HG02884 (cell line): ENCODE results near the gene HNRNPU.

Experiments used
- ATAC-seq: cut with Tn5 transposase; IDR thresholded peaks from one replicate; pipeline ENCODE4 v1.9.1; 2021; ENCODE audit warnings: mild to moderate bottlenecking, moderate library complexity; ENCODE audit not compliant: unreplicated experiment

Gene HNRNPU

DNA sequence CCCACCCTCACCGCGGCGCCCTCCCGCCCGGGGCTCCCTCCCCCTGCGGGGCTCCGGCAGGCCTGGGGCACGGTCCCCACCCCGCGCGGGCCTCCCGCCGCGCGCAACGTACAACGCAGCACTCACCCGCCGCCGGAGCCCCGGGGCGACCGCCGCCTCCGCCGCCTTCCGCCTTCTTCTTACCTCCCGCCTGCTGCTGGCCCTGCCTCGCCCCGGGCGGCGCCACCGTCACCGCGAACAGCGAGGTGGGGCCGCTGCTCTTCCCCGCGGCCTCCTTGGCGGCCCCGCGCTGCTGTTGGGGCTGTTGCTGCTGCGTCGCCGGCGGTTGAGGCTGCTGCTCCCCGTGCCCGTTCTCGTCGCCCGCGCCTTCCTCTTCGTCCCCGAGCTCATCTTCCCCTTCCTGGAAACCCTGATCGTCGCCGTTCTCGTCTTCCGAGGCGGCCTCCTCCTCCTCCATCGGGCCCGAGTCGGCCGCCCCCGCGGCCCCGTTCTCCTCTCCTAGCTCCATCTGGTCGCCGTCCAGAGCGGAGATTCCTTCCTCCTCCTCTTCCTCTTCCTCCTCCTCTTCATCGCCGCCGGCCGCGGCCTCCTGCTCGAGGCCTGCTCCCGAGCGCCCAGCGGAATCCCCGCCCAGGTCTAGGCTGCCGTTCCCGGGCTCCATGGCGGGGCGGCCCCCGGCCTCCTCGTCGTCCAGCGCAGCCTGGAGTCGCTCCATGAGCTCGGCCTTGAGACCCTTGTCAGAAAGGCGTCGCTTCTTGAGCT is 671 bp downstream of the HNRNPU start:
- ATAC-seq = peak; percentile 1

GRCh38 chr1:244862699-244863490 is 1.4 kb downstream of the HNRNPU start:
- peak; percentile 50 for ATAC-seq

- ATAC-seq = no peak
Measured at GRCh38 chr1:244862354-244862698, 2.0 kb downstream of the HNRNPU start.

- ATAC-seq = no peak
Measured at GRCh38 chr1:244861683-244862082, 2.7 kb downstream of the HNRNPU start.

DNA sequence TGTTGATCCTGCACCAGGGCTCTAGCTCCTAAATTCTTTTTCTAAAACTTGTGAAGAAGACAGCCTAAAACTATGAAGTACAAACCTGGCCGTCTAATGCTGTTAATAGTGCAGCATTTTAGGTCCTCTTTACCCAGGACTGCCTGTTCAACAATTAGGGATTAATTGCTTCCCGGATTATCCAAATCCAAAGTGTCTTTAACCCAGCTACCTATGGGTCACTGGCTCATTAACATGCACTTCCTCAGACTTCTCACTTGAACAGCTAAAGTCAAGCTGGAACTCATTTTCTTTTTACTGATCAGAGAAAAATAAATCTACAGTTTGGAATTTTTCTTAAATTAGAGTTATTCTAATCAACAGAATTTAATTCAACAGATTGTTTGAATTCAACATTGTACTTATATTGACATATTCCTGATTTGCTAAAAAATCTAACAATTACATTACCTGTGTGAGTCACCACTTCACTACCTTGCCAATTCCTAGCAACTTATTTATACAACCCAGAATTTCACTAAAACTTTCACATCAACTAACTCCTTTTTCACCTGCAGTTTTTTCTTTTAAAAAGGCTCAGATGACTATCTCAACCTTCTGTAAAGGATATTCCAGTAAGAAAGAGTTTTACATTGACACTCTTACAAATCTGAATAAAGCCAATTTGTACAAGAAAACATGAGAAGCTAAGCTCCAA is 3.3 kb downstream of the HNRNPU start:
- ATAC-seq = no peak

- ATAC-seq = no peak
Measured at GRCh38 chr1:244860078-244860477, 4.3 kb downstream of the HNRNPU start.

GRCh38 chr1:244858357-244858756 is 6.0 kb downstream of the HNRNPU start:
- no peak for ATAC-seq

DNA sequence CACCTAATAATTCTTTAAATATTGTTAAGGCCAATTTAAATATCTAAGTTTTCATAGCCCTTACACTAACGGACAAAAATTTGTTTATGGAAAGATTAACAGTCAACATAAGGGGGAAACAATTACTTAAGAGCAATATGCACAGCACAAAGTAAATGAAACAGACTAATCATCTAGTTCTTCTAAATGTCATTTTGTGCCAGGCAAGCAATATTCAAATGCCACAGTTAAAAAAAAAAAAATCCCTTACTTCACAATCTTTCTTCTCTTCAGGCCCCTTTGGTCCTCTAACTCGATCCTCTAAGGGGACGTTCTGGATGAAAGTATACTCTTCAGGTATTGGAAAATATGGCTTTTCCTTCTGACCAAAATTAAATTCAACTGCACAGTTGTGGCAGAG is 6.6 kb downstream of the HNRNPU start:
- ATAC-seq = no peak

DNA sequence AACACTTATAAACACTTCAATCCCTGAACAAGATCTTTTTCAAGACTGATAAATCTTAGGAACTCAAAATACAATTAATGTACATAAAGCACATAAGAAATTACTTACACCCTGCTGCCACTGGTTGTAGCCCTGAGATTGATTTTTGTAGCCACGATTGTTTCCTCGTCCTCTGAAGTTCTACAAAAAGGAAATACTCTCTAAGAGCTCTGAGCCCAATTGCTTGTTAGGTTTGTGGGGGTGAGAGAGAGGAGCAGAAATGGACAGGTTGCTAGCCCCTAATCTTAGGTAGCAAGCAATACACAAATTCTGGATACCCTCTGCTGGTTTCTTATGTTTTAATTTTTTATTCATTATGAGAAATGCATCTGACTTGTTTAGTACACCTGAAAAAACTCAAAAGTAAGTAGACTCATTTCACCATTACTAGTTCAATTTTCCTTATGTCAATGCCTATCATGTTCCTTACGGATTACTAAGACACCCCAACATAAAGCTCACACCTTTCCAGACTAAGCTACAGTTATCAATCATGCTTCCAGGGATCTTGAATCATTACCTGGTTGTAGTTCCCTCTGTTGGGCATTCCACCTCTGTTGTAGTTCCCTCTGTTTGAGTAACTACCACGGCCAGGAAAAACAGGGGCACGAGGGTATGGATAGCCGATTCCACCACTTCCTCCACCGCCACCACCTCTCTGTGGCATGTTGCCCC is 9.3 kb downstream of the HNRNPU start:
- no peak for ATAC-seq

DNA sequence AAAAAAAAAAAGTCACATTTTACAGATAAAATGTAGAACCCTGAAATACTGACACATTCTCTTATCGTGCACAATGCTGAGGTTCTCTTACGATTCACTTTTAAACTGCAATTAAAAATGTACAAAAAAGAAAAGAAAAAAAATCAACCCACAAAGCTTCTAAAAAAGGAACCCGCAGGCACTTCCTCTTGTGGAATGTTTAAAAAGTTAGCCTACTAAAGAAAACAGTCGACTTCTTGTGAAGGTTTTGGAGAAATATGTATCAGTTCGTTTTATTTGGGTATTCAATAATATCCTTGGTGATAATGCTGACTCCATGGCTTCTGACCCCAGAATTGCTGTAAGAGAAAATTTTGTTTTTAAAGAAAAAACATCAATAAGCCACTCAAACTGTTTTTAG is 10.2 kb downstream of the HNRNPU start:
- no peak for ATAC-seq

DNA sequence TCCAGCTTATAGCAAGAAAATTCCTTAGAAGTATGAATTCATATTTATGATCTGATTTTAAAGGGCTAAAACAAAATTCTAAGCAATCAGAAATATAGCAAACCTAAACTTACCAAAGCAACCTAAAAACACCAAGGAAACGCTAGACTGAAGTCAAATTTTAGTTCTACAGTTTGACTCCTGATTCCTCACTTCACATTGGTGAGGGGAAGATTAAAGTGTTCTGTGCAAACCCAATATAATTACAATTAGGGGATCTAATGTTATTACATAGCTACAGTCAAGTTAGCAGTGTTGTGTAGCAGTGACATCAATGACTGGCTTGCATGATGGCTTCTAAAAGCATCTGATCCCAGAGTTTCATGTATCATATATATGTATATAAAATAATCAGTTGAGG is 11.6 kb downstream of the HNRNPU start:
- ATAC-seq = no peak

- ATAC-seq = no peak
Measured at GRCh38 chr1:244851546-244852231, 12.7 kb downstream of the HNRNPU start.

DNA sequence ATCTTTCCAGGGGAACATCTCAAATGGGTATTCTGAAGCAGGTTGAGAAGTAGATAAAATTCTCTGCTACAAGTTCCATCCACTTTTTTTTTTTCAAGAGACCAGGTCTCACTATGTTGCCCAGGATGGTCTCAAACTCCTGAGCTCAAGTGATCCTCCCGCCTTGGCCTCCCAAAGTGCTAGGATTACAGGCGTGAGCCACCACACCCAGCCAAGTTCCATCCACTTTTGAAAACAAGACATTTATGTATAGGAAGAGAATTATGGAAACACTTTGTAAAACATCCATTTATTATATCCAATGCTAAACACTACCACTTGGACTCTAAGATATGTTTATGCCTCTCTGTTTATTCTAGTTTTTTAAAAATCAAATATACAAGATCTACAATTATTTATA is 13.4 kb downstream of the HNRNPU start:
- no peak for ATAC-seq

DNA sequence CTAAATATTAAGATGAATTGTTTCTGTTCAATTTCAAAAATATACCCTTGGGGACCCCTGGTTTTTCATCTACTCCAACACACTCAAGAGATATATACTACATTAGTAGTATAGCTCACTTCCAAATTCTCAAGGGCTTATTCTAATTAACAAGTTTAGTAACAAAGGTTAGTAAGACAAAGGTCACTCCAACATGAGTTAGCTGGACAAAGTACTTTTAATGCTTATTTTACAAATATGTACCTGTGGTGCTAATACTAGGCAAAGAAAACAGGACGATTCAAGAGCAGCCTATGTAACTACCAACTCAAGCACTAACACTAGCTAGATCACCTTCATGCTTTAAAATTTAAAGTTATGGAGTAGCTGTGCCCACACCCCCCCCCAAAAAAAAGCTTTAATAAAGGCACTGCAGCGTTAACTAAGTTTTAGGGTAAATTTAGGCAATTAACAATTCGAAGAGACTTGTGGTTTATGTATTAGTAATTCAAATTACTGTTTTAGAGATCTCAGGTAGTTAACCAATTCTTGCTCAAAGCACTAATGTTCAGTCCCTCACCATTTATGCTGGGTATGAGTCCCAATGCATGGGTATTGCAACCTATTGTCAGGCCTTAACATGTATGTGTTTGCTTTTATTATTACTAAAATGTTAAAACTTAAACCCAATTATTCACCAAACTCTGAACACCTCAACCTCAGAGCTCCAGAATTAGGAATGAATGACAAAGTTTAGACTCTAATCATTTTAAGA is 14.1 kb downstream of the HNRNPU start:
- ATAC-seq = no peak

- ATAC-seq = no peak
Measured at GRCh38 chr1:244849189-244849866, 15.0 kb downstream of the HNRNPU start.

- ATAC-seq = no peak
Measured at GRCh38 chr1:244846653-244847052, 17.7 kb downstream of the HNRNPU start.

GRCh38 chr1:244844155-244845121 is 19.9 kb downstream of the HNRNPU start:
- no peak for ATAC-seq
